AG04449 (cell line): ENCODE measurements around the gene PARP12.

Experiments
- CTCF ChIA-PET: fragments of 350-600 bp; formaldehyde crosslinking; extraction: SDS; loops from one replicate; lab custom pipeline; 2021; ENCODE audit warnings: antibody characterized with exemption; lab: Yijun Ruan, JAX
- POLR2A ChIA-PET: fragments of 400-600, 350-600 bp; formaldehyde crosslinking; extraction: SDS; loops from one replicate; lab custom pipeline; 2020; ENCODE audit warnings: antibody characterized with exemption, inconsistent platforms; lab: Yijun Ruan, JAX
- DNase-seq: peaks from one replicate; pipeline ENCODE4 v3.0.0-alpha.2; 2010; ENCODE audit warnings: low read depth, low spot score
- H3K4me3 ChIP-seq: 2 replicates; pipeline ENCODE4 v1.5.1; 2011; ENCODE audit warnings: low read depth, mild to moderate bottlenecking, control low read depth, low read length
- TF ChIP-seq, protein P1 (sequence below): IDR thresholded peaks from one replicate; pipeline ENCODE4 v1.5.1; 2011; ENCODE audit warnings: mild to moderate bottlenecking, moderate library complexity, low read length, control low read depth, inconsistent platforms; ENCODE audit not compliant: insufficient read depth; ENCODE audit errors: missing control alignments

Gene PARP12

DNA sequence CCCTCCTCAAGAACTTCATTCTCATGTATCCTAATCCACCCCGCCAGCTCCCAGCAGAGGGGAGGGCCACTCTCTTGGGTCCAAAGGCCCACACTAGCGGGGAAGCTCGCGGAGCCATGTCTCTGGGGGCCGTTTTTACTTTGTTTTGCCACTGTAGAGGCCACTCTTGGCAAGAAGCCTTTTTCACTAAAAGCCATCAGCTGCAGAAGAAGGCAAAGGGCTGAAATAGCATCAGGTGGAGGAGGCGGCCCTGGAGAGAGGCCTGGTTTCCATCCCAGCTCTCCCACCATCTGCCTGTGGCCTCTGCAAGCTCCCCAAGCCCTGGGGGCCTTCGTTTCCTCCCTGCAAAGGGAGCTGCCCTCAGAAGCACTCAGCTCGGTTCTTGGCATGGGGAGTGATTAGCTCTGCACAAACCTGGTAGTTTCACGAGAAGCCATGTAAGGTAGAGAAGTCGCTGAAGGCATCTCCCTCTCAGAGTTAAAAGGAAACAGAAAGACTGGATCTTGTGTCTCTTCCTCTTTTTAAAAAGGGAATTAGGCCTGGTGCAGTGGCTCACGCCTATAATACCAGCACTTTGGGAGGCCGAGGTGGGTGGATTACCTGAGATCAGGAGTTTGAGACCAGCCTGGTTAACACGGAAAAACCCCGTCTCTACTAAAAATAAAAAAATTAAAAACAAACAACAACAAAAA lies 70.3 kb downstream of the PARP12 start:
- TF ChIP-seq, protein P1, sequence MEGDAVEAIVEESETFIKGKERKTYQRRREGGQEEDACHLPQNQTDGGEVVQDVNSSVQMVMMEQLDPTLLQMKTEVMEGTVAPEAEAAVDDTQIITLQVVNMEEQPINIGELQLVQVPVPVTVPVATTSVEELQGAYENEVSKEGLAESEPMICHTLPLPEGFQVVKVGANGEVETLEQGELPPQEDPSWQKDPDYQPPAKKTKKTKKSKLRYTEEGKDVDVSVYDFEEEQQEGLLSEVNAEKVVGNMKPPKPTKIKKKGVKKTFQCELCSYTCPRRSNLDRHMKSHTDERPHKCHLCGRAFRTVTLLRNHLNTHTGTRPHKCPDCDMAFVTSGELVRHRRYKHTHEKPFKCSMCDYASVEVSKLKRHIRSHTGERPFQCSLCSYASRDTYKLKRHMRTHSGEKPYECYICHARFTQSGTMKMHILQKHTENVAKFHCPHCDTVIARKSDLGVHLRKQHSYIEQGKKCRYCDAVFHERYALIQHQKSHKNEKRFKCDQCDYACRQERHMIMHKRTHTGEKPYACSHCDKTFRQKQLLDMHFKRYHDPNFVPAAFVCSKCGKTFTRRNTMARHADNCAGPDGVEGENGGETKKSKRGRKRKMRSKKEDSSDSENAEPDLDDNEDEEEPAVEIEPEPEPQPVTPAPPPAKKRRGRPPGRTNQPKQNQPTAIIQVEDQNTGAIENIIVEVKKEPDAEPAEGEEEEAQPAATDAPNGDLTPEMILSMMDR = no peak
- no peak for DNase-seq
- POLR2A ChIA-PET = no interaction called here
- CTCF ChIA-PET = interaction anchor here (0.9 to 2.8 kb wide), 3 partner anchors 11 to 373 kb away, joined by 3 to 15 read pairs (median 10); no protein-coding TSS in a partner anchor
- H3K4me3 ChIP-seq = no peak overlapping the region

DNA sequence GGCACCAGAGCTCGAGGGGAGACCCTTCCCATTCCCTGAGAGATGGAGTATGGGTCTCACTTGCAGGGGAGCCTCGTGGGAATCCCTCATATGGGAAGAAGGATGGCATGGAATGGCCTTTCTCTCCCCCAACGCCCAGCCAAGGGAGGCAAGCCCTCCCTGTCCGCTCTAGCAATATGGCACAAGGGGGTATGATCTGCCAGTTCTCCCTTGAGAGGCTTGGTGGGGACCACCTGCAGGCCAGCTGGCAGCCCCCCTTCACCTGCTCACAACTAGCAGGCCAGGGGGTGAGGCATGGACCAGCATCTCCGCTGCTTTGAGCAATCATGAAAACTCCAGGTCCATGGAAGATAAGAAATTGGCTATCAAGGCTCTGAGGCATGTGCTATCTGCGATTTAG lies 70.8 kb downstream of the PARP12 start:
- H3K4me3 ChIP-seq = no peak overlapping the region
- DNase-seq = no peak
- CTCF ChIA-PET = interaction anchor here (2.4 kb wide), 1 partner anchor 373 kb away, joined by 10 read pairs; no protein-coding TSS in a partner anchor
- POLR2A ChIA-PET = no interaction called here
- TF ChIP-seq, protein P1 = no peak

DNA sequence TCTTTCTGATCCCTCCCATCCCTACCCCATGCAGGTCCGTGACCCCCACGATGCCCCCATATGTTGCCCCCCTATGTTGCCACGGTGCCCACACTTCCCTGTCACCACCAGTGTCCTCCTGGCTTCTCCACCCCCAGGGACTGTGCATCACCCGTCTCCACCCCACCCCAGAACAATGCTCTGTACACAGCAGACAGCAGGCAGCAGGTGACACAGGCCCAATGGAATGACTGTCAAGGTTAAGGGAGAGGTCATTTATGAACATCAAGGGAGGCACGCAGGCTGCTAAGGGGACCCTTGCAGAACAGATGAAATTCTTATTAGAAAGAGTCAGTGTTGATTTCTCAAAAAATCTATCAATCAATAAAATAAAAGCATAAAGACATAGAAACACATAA lies 71.5 kb downstream of the PARP12 start:
- CTCF ChIA-PET = interaction anchor here (2.4 kb wide), 1 partner anchor 372 kb away, joined by 10 read pairs; no protein-coding TSS in a partner anchor
- no peak overlapping the region for H3K4me3 ChIP-seq
- DNase-seq = no peak
- TF ChIP-seq, protein P1 = no peak
- POLR2A ChIA-PET = no interaction called here

DNA sequence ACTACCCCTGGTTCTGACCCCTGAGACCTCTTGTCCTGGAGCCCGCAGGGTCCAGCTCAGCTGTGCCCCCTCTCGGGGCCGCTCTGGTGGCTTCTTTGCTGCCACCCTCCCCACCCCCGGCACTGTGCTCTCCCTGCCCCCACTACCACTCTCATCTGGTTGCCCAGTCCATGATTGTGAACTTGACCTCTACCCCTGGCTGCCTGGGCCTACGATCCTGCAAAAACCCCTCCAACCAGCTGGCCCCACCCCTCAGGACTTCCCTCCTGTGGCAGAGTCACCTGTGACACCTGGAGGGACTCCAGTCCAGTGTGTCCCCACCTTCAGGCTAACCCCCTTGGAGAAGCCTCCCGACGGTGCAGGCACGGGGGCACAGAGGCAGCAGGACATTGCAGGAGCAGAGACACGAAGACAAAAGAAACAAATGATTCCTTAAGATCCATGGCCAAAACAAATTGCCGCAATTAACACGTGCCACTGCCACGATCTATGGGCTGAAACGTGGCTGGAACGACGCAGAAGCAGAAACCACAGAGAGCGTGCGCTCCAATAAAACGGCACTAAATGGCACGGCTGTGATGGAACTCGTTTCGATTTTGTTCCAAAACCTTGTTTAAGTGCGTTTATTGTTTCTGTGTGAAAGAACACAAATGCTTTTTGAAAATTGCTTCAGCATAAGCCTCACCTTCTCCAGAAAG lies 72.0 kb downstream of the PARP12 start:
- POLR2A ChIA-PET = no interaction called here
- DNase-seq = no peak
- CTCF ChIA-PET = interaction anchor here (3.6 to 5.8 kb wide), 2 partner anchors 11 to 372 kb away, joined by 20 to 31 read pairs; no protein-coding TSS in a partner anchor
- TF ChIP-seq, protein P1 = no peak
- H3K4me3 ChIP-seq = no peak overlapping the region

DNA sequence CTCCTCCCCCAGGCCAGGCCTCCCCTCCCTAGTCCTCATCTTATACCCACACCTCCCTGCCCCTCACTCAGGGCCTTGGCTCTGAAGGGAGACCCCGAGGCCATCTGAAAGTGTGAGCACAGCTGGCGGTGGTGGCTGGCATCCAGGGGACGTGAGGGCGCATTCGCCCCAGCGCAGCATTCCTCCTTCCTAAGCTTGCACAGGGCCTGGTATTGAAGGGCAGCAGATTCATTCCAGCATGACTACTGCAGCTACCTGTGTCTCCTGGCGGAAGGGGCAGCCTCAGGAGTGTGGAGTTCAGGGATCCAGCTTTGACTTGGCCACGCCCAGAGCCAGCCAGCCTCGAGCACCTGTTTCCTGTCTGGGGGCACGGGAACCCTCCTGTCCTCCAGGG lies 72.6 kb downstream of the PARP12 start:
- no peak for DNase-seq
- ChIA-PET POLR2A (no interaction called here), CTCF (interaction anchor here (1.1 to 5.8 kb wide), 4 partner anchors 12 to 382 kb away, joined by 3 to 31 read pairs (median 12); no protein-coding TSS in a partner anchor)
- TF ChIP-seq, protein P1 = no peak
- no peak overlapping the region for H3K4me3 ChIP-seq
